ENCODE results near the gene SNRNP200. TPM values are rescaled to one million over a fixed set of nuclear protein-coding genes. Genes with fewer than 3 reads are reported as not detected.
A peak's percentile ranks its signal among the peaks of the same experiment; 100 is the strongest.

The SNRNP200 gene
- total RNA-seq, 1 donor from 2014 or later, result 114 TPM

GRCh38 chr2:96276787-96277499 is 28.4 kb downstream of the SNRNP200 start:
- H3K4me1 Mint-ChIP-seq (ENCODE audit: unreplicated experiment), result peaks cover 4% of the 10 kb centered on the region
- no peaks in the 10 kb centered on the region for H3K9me3 Mint-ChIP-seq (ENCODE audit: unreplicated experiment)
- no peak for TF ChIP-seq CTCF (IDR thresholded peaks at IDR 0.05)
- peaks cover 52% of the 10 kb centered on the region for H3K36me3 Mint-ChIP-seq (ENCODE audit: unreplicated experiment)
- H3K27me3 Mint-ChIP-seq (ENCODE audit: unreplicated experiment), result no peaks in the 10 kb centered on the region
- DNase-seq (ENCODE audit: extremely low spot score, unreplicated experiment), result no peak
- no peak overlapping the region for H3K27ac Mint-ChIP-seq (ENCODE audit: unreplicated experiment)
- no peak overlapping the region for H3K4me3 Mint-ChIP-seq (ENCODE audit: unreplicated experiment)

- Mint-ChIP-seq H3K36me3 (ENCODE audit: unreplicated experiment) (peaks cover 47% of the 10 kb centered on the region), H3K4me1 (ENCODE audit: unreplicated experiment) (peaks cover 4% of the 10 kb centered on the region), H3K27ac (ENCODE audit: unreplicated experiment) (peak overlapping the region; percentile 44), H3K4me3 (ENCODE audit: unreplicated experiment) (no peak overlapping the region), H3K27me3 (ENCODE audit: unreplicated experiment) (no peaks in the 10 kb centered on the region), H3K9me3 (ENCODE audit: unreplicated experiment) (no peaks in the 10 kb centered on the region)
- TF ChIP-seq CTCF (IDR thresholded peaks at IDR 0.05), result no peak
- DNase-seq (ENCODE audit: extremely low spot score, unreplicated experiment), result no peak
Observed at GRCh38 chr2:96274355-96275056, 30.8 kb downstream of the SNRNP200 start.

GRCh38 chr2:96273763-96274162 is 31.6 kb downstream of the SNRNP200 start:
- H3K36me3 Mint-ChIP-seq (ENCODE audit: unreplicated experiment), result peaks cover 42% of the 10 kb centered on the region
- H3K27ac Mint-ChIP-seq (ENCODE audit: unreplicated experiment), result no peak overlapping the region
- H3K27me3 Mint-ChIP-seq (ENCODE audit: unreplicated experiment), result no peaks in the 10 kb centered on the region
- H3K4me3 Mint-ChIP-seq (ENCODE audit: unreplicated experiment), result no peak overlapping the region
- DNase-seq (ENCODE audit: extremely low spot score, unreplicated experiment), result no peak
- peaks cover 4% of the 10 kb centered on the region for H3K4me1 Mint-ChIP-seq (ENCODE audit: unreplicated experiment)
- no peaks in the 10 kb centered on the region for H3K9me3 Mint-ChIP-seq (ENCODE audit: unreplicated experiment)
- no peak for TF ChIP-seq CTCF (IDR thresholded peaks at IDR 0.05)

- Mint-ChIP-seq H3K4me1 (ENCODE audit: unreplicated experiment) (peaks cover 9% of the 10 kb centered on the region), H3K27me3 (ENCODE audit: unreplicated experiment) (no peaks in the 10 kb centered on the region), H3K4me3 (ENCODE audit: unreplicated experiment) (no peak overlapping the region), H3K27ac (ENCODE audit: unreplicated experiment) (no peak overlapping the region), H3K36me3 (ENCODE audit: unreplicated experiment) (peaks cover 38% of the 10 kb centered on the region), H3K9me3 (ENCODE audit: unreplicated experiment) (no peaks in the 10 kb centered on the region)
- TF ChIP-seq CTCF (IDR thresholded peaks at IDR 0.05), result no peak
- no peak for DNase-seq (ENCODE audit: extremely low spot score, unreplicated experiment)
Observed at GRCh38 chr2:96271995-96272394, 33.4 kb downstream of the SNRNP200 start.
